GM19193 (cell line): ENCODE measurements around the gene MPHOSPH8.

Experiments
- POLR2A ChIP-seq: IDR thresholded peaks from 4 replicates; pipeline ENCODE4 v1.6.1; 2011; ENCODE audit not compliant: insufficient read depth, insufficient read length; ENCODE audit errors: extremely low read depth

Gene MPHOSPH8

GRCh38 chr13:19664481-19665230 is 31.2 kb downstream of the MPHOSPH8 start:
- no peak for TF ChIP-seq POLR2A

GRCh38 chr13:19665427-19665859 is 32.0 kb downstream of the MPHOSPH8 start:
- TF ChIP-seq POLR2A = no peak

GRCh38 chr13:19668778-19669177 is 35.3 kb downstream of the MPHOSPH8 start:
- TF ChIP-seq POLR2A = no peak

DNA sequence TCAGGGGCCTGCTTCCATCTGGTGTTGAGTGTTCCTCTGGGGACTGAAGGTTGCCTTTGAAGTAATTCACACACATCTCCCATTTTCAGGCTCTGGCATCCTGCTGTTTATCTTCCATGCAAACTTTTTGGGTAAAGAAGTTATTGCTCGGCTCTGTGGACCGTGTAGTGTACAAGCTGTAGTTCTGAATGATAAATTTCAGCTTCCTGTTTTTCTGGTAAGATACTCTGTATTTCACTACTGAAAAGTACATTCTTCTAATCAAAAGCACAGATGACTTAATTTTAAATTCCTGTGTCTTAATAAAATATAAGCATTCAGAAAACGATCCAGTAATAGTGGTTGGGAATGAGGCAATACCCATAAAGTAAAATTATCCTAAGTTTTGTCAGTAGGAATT is 36.7 kb downstream of the MPHOSPH8 start:
- TF ChIP-seq POLR2A = no peak

DNA sequence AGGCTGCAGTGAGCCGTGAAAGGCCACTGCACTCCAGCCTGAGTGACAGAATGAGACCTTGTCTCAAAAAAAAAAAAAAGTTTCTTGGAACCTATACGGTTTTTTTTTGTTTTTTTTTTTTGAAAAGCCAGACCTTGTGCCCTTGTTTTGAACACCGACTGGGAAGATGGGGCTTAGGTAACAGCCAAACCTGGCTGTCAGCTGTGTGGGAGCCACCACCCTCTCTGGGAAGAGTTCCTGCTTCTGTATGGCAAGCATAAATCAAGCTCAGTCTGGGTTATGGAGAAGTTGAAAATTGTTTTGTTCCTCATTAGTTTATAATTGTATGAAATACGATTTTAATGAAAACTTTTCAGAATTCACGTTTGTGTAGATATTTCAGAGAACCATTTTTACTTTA is 39.5 kb downstream of the MPHOSPH8 start:
- no peak for TF ChIP-seq POLR2A

DNA sequence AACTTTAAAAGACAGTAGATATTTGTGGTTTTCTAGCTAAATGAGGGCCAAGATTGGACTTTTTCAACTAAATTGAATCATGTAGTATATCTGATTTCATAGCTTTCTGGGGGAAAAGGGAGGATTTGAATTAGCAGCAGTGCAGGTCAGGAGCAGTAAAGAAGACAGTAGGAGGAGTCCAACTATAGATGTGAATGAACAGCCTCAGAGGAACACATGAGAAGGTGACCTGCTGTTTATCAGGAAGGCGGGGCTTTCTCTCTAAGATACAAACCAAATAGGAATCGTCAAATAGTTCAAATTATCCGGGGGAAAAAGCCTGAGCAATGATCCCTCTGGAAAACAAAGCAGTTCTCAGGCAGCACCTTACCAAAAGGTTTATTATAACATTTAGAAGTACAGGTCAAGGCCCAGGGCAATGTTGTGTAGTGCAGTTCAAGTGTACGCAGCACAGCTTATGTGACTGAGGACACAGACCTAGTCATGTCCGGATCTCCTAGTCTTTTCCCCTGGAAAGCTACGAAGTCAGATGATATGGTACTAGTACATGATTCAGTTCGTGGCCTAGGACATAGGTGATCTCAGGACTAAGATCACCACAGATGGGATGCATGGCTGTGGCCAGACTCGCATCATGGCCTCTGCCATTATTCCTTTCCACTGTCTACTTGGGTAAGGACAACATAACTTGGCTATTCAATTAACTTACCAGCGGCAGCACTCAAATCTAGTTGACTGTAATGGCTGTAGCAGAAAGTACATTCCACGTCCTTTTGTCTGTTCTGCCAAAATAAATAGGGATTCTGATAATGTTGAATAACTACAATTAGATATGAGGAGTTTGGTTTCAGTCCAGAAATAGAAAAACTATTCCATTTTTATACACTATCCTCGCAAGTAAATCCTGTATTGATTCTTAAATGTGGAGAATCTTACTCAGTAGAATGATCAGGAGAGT is 40.3 kb downstream of the MPHOSPH8 start:
- TF ChIP-seq POLR2A = no peak

DNA sequence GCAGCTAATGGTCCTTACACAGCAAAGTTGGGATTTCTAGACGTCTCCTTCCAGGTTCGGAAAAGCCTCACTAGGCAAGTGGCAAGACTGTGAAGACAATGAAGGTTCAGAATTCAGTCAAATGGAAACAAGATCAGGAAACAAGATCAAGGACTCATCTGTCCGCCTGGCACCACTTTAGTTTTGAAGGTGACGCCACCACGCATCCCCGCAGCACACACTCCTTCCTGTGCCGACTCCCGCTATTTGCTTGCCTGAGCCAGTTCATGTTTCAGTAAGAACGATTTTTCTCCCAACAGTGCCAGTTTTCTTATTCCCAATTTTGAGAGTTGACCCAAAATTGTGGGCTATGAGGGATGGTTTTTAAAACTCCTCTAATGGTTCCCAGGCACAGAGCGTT is 41.4 kb downstream of the MPHOSPH8 start:
- no peak for TF ChIP-seq POLR2A

- no peak for TF ChIP-seq POLR2A
Observed at GRCh38 chr13:19676168-19676567, 42.7 kb downstream of the MPHOSPH8 start.

- no peak for TF ChIP-seq POLR2A
Observed at GRCh38 chr13:19680751-19681150, 47.3 kb downstream of the MPHOSPH8 start.

DNA sequence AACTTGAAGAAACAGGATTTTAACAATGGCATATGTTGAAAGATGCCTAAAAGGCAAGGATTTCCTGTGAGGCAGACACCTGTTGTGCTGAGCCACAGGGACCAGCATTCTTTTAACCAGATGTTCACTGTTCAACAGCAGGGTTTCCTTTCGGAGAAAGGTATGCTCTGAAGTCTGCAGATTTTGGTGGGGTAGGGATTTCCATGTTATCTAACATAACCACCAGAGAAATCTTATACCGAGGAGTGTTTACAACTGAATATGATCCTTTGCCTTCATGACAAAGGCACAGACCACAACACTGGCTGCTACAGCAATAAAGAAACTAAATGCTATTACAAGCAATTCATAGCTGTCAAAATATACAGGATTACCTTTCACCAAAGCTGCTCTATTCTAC is 48.1 kb downstream of the MPHOSPH8 start:
- no peak for TF ChIP-seq POLR2A

DNA sequence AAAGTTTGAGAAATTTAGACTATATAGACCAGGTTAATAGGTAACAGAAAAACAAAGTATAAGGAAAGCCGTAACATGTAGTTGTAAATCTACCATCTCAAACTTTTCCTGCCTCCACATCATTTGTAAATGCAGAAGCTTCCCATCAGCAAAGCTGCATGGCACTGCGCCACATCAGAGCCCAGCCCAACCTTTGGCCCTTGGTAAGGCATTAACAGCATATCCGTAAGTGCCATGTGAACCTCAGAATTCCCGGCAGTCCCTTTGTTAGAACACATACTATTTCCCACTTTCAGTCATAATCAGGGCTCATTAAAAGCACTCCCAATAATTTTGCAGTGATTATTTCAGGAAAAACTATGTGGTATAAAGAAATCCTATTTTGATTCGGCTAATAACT is 51.6 kb downstream of the MPHOSPH8 start:
- TF ChIP-seq POLR2A = no peak

GRCh38 chr13:19685437-19685836 is 52.0 kb downstream of the MPHOSPH8 start:
- no peak for TF ChIP-seq POLR2A

DNA sequence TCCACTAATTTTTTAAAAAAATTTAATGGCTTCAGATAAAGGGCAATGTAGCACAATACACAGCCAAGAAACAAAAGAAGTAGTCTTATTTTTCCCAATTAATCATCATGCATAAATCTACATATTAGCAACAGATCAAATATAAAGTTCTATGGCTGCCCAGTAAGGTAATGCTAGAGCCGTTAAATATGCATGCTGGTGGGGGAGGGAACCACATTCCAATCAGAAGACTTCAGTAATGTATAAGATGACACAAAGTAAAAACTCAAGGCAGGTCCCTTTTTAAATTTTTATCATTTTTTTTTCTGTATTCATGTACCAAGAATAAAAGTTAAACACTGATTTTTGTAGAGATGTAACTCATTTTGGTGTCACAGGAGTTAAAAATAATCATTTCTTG is 62.0 kb downstream of the MPHOSPH8 start:
- no peak for TF ChIP-seq POLR2A

GRCh38 chr13:19695829-19696228 is 62.4 kb downstream of the MPHOSPH8 start:
- TF ChIP-seq POLR2A = no peak

- no peak for TF ChIP-seq POLR2A
Observed at GRCh38 chr13:19713186-19713965, 79.9 kb downstream of the MPHOSPH8 start.
